ENCODE measurements around the gene HNRNPCL1.
"Not testable (repeated sequence)": the region's sequence is repeated elsewhere in the genome, so short reads cannot be mapped to it uniquely, and the experiment has no call there.

Gene HNRNPCL1

DNA sequence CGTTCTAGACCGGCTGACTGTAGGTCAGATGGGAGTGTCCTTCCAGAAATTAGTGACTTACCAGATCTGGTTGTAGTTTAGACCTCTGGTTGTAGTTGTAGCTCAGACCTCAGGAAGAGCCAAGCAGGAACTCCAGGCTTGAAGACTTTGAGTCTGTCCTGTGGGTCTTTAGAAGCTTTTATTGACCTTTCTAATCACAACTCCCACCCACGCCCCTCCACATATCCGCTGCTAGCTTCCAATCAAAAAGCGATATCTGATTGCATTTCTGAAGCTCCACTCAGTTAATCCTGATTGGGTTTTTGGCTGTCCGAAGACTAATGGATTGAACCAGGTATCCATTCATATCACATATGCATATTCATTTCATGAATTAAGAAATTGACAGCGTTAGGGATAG is at the start of gene HNRNPCL1:
TSS of gene HNRNPCL1 (minus strand) at position 101 of the 400 bp plus-strand sequence. CDS start 431 bp downstream, outside the sequence.
- not testable (repeated sequence) for DNase-seq (ENCODE audit: low read depth)

DNA sequence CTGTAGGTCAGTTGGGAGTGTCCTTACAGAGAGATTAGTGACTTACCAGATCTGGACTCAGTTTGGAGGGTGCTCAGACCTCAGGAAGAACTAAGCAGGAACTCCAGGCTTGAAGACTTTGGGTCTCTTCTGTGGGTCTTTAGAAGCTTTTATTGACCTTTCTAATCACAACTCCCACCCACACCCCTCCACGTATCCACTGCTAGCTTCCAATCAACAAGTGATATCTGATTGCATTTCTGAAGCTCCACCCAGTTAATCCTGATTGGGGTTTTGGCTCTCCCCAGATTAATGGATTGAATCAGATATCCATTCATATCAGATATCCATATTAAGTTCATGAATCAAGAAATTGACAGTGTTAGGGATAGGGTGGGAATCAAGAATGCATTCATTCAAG is 49.6 kb upstream of the HNRNPCL1 start, which contains the start of gene PRAMEF10:
TSS of gene PRAMEF10 (minus strand) at position 101 of the 400 bp plus-strand sequence. CDS start 2,423 bp downstream, outside the sequence.
- not testable (repeated sequence) for DNase-seq (ENCODE audit: low read depth)

DNA sequence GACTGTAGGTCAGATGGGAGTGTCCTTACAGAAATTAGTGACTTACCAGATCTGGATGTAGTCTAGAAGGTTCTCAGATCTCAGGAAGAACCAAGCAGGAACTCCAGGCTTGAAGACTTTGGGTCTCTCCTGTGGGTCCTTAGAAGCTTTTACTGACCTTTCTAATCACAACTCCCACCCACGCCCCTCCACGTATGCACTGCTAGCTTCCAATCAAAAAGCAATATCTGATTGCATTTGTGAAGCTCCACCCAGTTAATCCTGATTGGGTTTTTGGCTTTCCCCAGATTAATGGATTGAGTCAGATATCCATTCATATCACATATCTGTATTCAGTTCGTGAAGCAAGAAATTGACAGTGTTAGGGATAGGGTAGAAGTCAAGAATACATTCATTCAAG is 37.6 kb upstream of the HNRNPCL1 start, which contains the start of gene PRAMEF4:
TSS of gene PRAMEF4 (minus strand) at position 101 of the 400 bp plus-strand sequence. CDS start 2,807 bp downstream, outside the sequence.
- not testable (repeated sequence) for DNase-seq (ENCODE audit: low read depth)

DNA sequence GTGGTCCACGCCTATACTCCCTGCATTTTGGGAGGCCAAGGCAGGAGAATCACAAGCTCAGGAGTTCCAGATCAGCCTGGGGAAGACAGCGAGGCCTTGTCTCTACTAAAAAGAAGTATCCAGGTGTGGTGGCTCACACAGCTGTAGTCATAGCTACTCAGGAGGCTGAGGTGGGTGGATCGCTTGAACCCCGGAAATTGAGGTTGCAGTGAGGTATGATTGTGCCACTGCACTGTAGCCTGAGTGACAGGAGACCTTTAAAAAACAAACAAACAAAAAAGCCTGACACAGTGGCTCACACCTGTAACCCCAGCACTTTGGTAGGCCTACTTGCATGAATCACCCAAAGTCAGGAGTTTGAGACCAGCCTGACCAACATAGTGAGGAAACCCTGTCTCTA is 29.9 kb upstream of the HNRNPCL1 start:
- DNase-seq (ENCODE audit: low read depth), result not testable (repeated sequence)

DNA sequence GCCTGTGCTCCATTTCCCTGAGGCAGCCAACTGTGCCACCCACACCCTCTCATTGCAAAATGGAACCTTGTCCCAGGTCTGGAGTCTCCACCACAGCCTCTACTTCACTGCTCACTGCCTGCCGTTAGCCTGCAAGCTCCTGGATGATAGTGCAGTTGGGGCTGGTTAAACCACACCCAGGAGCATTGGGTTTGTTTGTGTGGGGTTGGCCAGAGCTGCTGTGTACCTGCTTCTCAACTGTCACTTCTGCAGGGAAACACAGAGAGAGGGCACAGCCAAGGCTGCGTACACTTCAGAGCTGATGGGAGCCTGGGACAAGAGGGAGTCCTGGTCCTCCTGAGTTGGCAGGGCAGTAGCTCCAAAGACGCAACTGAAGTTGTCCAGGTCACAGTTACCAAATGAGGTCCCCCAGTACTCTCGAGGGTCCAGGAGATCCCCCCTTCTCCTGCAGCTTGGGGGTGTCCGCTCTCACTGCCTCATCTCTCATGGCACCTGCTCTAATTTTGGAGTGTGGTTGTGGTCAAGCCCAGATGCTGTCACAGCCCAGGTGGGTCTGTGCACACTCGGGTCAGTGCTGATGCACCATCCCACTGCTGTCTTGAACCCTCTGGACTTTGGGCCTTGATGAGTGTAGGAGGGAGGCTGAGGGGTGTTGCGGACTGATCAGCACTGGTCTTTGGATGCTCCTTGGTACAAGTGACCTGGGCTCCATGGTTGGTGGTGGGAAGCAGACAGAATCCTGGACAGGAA is 14.8 kb upstream of the HNRNPCL1 start:
- not testable (repeated sequence) for DNase-seq (ENCODE audit: low read depth)

DNA sequence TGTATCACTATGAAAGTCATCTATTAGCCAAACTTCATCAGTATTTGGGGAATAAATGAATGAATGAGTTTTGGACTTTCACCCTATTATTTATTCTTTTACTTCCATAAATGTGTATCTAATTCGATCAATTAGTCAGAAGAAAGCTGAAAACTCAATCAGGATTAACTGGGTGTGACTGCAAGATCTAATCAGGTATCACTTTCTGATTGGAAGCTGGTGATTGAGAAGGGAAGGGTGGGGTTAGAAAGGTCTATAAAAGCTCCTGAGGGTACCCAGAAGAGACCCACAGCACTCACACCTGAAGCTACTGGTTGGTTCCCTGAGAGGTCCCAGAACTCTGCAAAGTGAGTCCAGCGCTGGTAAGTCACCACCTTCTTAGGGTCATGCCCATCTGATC is 8.3 kb upstream of the HNRNPCL1 start, which contains the start of gene PRAMEF2:
TSS of gene PRAMEF2 (plus strand) at position 301 of the 400 bp plus-strand sequence. CDS start 1,924 bp downstream, outside the sequence.
- not testable (repeated sequence) for DNase-seq (ENCODE audit: low read depth)

DNA sequence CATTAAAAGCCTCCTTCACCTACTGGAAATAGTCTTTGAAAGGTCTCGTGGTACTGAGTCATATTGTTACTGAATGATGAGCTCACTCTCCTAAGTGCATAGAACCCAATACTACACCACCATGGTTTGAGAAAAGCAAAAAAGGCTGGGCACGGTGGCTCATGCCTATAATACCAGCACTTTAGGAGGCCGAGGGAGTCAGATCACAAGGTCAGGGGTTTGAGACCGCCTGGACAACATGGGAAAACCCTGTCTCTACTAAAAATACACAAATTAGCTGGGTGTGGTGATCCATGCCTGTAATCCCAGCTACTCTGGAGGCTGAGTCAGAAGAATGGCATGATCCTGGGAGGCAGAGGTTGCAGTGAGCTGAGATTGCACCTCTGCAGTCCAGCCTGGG is 3.3 kb upstream of the HNRNPCL1 start:
- no peak for DNase-seq (ENCODE audit: low read depth)

DNA sequence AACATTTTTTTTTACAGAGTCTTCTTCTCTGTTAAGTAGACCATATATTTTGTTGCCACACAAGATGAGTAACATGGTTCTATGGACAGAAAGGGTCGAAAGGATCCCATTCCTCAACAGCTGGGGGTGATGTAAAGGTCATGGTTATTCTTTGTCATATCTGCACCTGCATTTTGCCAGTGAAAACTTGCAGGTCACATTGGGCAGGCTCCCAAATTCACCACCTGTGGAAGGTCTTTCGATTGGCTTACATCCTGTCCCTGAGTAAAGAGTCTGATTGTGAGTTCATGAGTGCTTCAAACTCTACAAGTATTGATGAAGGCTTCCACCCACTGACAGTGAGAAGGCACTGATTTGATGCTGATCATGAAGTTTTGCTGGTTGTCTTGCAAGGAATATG is 15.3 kb downstream of the HNRNPCL1 start:
- not testable (repeated sequence) for DNase-seq (ENCODE audit: low read depth)

DNA sequence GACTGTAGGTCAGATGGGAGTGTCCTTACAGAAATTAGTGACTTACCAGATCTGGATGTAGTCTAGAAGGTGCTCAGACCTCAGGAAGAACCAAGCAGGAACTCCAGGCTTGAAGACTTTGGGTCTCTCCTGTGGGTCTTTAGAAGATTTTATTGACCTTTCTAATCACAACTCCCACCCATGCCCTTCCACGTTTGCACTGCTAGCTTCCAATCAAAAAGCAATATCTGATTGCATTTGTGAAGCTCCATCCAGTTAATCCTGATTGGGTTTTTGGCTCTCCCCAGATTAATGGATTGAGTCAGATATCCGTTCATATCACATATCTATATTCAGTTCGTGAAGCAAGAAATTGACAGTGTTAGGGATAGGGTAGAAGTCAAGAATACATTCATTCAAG is 17.2 kb downstream of the HNRNPCL1 start, which contains the start of gene PRAMEF11:
TSS of gene PRAMEF11 (minus strand) at position 101 of the 400 bp plus-strand sequence. CDS start 2,621 bp downstream, outside the sequence.
- not testable (repeated sequence) for DNase-seq (ENCODE audit: low read depth)

DNA sequence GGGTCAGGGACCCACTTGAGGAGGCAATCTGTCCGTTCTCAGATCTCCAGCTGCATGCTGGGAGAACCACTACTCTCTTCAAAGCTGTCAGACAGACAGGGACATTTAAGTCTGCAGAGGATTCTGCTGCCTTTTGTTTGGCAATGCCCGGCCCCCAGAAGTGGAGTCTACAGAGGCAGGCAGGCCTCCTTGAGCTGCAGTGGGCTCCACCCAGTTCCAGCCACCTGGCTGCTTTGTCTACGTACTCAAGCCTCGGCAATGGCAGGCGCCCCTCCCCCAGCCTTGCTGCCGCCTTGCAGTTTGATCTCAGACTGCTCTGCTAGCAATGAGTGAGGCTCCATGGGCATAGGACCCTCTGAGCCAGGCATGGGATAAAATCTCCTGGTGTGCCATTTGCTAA is 29.5 kb downstream of the HNRNPCL1 start:
- DNase-seq (ENCODE audit: low read depth), result not testable (repeated sequence)

DNA sequence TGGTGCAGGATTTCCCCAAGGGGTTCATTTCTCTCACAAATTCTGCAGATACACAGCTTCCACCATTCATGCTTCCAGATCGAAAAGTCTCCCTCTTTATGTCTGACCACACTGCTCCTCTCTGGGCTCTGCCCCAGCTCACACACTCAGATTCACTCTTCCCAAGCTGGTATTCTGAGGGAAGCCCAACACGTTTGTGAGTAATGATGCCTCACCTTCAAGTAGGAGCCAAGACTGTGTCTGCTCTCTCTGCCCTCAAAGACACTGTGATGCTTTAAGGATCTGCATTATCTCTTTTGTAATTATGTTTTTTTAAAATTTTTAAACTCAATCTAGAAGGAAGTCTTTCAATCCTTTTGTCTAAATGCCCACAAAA is 37.1 kb downstream of the HNRNPCL1 start:
- no peak for DNase-seq (ENCODE audit: low read depth)

DNA sequence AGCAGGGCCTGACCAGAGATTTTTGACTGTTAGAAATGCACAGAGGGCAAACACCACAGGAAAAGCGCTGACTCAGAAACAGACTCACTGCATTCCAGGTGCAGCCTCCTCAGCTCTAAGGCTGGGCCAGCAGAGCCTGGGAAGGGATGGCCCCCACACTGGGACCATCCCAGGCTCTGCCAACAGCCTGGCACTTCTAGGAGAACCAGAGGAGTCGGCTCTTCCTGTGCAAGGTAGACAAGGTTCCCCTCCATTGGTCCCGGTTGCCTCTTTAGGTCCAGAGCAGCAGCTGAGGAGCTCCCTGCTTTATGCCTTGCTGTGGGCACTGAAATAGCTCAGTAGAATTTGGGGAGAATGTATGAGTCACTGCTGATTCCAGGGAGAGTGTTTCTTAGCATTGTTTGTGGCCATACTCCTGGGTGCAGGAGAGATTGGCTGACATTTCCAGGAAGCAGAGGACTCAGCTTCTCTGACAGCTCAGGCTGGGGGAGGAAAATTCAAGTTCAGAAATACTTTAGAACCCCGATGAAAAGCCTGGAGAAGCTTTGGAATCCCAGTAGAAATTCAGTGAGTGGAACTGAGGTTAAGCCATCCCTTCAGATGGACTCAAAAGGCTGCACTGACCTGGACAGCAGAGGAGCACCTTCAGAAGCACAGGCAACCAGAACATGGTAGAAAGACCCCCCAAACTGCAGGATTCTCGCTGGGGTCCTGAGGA is 37.7 kb downstream of the HNRNPCL1 start:
- DNase-seq (ENCODE audit: low read depth), result no peak

DNA sequence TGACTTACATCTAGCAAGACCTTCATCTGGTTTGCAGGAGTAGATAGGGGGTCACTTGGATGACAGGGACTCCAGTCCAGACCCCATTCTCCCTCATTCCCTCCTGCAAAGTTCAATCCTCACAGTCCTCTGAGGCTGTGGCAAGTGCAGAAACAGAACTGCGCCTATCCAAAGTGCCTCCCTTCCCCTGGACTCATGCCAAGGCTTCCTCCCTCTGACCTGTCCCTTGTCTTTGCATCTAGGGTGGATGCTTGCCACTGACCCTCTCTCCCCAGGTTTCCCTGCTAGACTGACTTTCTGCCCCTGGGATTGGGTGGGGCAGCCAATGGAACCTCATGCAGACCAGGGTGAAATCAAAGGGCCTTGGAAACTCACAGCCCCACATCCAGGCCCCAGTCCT is 38.6 kb downstream of the HNRNPCL1 start:
- no peak for DNase-seq (ENCODE audit: low read depth)

DNA sequence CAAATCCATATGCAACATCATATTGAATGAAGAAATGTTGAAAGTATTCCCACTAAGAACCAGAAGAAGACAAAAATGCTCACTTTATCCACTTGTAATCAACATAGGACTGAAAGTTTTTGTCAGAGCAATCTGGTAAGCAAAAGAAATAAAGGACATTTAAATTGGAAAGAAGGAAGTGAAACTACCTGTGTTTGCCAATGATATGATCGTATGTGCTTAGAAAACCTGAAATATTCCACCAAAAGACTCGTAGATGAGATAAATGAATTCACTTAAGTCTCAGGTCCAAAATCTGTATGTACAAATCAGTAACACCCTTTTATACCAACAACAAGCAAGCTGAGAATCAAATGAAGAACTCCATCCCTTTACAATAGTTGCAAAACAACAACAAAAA is 48.8 kb downstream of the HNRNPCL1 start:
- DNase-seq (ENCODE audit: low read depth), result no peak

DNA sequence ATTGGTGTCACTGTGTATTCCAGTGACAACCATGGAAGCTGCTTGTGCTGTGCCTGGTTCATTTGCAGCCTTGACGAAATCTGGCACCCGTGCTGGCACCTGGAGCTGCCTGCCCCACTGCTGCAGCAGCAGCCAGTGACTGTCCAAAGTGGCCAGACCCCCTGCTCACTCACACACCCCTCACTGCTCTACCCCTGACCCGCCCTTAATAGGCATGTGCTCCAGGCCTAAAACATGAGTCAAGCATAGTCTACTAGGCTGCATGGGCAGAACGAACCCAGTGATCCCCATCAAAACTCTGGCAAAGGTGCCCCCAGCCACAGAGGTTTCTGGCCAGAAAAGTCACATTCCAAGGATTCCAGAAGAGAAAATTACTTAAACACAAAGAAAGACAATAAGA is 49.6 kb downstream of the HNRNPCL1 start:
- no peak for DNase-seq (ENCODE audit: low read depth)
